ENCODE results near the gene TRIM10.

DNA sequence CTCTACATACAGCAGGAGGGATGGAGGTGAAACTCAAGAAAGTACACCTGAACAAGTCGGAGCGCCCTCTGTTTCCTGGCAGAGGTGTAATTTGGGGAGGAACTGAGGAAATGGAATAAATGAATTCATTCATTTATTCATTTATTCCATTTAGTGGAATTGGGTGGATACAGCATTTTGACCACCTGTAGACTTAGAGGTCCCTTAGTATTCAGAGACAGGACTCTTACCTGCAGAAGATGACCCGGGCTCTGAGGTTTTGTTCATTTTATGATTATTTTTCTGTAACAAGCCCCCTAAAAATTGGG is 57.2 kb downstream of the TRIM10 start:
- TF ChIP-seq EZH2 (IDR thresholded peaks at IDR 0.05; ENCODE audit: low read length, missing control alignments) (no peak), CTCF (conservative IDR thresholded peaks at IDR 0.05 in 1 of 2, IDR thresholded peaks at IDR 0.05 in 1 of 2; ENCODE audit: low read depth in 1 of 2, low read length in 2 of 2) (no peak)
